ENCODE measurements around the gene MTX1.
"Not testable (repeated sequence)": the region's sequence is repeated elsewhere in the genome, so short reads cannot be mapped to it uniquely, and the experiment has no call there.

The MTX1 gene

DNA sequence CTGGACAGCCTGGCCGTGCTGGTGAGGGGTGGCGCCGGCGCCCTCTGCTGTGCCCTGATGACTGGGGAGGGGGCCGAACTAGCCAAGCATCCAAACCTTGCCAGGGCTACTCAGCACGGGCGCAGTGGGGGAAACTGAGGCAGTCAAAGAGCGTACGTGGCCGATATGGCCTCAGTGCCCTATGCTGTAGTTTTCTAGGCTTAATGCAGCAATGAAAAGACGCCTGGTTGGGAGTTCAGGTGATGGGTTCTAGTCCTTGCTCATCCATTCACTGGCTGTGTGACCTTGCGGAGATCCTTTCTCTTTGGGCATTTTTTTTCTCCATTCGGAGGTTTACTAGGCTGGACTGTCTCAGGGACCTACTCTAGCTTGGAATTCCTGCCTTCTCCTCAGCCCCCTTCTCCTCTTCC is 822 bp downstream of the MTX1 start:
- no peak for DNase-seq

GRCh38 chr1:155210314-155211104 is 2.0 kb downstream of the MTX1 start:
- peak in 1 of 2 donors; percentile 42 for DNase-seq

DNA sequence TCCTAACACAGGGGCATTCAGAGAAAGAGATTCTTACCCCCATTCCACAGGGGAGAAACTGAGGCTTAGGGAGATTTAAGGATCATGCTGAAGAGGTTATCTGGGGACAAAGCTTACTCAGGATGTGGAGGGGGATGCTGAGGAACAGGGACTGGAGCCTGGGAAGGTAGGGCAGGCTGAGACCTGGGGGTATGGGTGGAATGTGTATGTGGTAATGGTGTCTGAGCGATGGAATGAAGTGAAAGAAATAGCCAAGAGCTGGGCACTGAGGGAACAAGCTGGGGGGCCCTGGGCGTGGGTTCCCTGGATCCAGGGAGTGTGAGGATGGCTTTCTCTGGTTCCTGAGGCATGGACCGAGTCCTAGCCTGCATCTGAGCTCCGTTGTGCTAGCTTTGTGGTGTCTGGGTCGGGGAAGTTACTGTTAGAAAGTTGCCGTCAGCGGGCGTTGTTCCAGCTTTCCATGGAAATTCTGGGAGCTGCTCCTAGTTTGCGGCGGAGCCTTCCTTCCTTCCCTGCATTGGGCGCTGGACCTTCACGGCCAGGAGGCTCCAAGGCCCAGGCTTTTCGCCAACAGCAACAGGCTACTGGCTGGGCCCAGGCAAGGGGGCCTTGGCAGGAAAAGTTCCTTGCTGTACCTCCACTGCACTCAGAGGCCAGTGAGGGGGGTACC is 3.0 kb downstream of the MTX1 start:
- DNase-seq = not testable (repeated sequence)

- DNase-seq = not testable (repeated sequence)
These were observed 3.6 kb downstream of the MTX1 start for GRCh38 chr1:155212051-155212440.

DNA sequence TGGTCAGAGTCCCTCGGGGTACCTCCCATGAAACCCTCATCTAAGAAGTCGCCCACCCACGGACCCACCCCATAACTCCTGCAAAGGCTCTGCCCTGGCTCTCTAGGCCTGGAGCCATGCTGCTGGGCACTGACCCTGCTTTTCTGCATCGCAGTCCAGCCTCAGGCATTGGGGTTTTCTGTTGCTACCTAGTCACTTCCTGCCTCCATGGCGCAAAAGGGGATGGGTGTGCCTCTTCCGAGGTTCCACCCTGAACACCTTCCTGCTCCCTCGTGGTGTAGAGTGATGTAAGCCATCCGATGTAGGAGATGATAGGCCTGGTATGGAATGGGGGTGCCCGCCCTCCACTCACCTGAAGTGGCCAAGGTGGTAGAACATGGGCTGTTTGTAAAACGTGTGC is 6.2 kb downstream of the MTX1 start:
- DNase-seq = peak in 1 of 2 donors; percentile 49

DNA sequence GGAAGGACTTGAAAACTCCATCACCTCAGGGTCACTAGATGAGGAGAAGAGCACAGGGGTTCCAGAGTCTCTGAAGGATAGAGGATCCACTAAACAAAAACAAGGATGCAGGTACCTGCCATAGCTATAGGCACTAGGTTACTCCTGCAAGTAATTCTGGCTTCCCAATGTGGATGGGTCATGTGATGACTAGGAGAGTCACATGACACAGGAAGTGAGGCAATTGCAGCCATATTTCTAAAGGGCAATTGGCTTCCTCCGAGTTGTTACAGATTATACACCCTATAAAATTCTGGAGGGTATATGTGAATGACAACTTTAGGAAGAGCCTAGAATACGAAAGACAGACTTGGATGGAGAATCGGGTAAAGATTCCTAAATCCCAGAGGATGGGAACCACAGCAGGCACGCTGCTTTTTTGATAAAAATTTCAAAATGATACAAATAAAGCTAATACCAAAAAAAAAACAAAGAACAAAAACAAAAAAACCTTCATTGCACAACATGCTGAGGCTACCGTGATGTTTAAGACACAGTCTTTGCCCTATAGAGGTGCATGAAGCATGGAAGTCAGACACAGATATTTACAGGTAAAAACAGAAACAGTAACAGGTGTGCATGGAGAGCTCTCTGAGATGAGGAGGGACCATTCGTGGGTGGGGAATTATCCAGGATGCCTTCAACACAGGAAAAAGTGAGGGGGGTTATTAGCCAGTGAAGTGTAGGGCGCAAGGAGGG is 10.5 kb downstream of the MTX1 start:
- DNase-seq = peak; percentile 35 to 43

DNA sequence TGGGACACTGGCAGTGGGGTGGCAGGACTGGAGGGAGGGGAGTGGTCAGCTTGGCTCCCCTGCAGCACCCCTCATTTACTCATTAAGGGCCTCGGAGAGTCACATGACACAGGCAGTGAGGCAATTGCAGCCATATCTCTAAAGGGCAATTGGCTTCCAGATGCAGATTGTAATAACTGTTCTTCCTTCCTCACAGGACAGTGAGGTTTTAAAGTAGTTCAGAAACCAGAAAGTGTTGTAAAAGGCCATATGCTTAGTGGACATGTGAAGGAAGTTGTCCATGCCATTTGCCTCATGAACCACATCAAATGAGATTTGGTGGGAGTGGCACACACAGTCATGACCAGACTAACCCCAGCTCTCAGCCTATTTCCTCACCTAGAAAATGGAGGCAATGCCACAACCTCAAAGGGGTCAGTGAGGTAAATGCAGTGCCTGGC is 11.1 kb downstream of the MTX1 start:
- DNase-seq = peak; percentile 41 to 53

DNA sequence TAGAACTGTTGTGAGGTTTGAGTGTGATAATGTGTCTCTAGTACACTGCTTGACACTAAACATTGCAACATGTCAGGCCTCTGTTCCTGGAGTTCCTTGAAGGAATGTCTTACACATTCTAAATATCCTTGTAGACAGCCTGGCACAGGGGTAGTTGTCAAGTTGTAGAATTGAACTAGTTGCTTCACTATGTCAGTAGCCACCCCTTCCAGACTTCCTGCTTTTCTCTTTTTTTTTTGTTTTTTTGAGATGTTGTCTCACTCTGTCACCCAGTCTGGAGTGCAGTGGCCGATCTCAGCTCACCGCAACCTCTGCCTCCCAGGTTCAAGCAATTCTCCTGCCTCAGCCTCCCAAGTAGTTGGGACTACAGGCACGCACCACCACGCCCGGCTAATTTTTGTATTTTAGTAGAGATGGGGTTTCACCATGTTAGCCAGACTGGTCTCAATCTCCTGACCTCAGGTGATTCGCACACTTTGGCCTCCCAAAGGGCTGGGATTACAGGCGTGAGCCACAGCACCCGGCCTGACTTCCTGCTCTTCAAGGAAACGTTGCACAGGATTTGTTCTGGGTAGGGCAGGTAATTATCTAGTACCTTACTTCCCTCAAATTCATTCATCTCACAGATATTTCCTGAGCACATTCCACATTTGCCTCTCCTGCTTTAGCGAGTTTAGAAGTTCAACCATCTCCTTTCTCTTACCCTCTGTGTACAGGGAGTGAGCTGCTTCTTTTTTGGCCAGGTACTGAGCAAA is 11.9 kb downstream of the MTX1 start:
- DNase-seq = not testable (repeated sequence)

- DNase-seq = peak in 1 of 2 donors; percentile 19
These were observed 14.6 kb downstream of the MTX1 start for GRCh38 chr1:155223047-155223446.

DNA sequence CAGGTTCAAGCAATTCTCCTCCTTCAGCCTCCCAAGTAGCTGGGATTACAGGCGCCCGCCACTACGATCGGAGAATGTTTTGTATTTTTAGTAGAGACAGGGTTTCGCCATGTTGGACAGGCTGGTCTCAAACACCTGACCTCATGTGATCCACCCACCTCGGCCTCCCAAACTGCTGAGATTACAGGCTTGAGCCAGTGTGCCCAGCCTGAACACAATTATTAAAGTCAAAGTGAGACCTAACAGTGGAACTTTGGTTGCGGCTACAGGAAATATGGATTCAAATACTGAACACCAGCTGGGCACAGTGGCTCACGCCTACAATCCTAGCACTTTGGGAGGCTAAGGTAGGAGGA is 16.9 kb downstream of the MTX1 start:
- DNase-seq = not testable (repeated sequence)

- DNase-seq = peak; percentile 88 to 89
These were observed 17.9 kb downstream of the MTX1 start for GRCh38 chr1:155226188-155226909.

DNA sequence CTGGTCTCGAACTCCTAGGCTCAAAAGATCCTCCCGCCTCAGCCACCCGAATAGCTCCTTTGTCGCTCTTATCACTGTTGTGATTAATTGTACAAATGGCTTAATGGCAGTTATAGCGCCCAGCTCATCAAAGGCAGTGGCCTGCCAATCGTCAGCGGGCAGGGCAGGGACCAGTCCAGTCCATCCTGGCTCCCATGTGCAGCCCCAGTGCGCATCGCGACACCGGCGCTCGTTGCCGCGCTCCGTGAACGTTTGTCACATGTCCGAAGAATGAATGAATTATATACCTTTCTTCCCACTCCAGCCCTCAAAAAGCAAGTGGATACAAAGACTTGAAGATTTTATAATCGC is 18.4 kb downstream of the MTX1 start:
- no peak for DNase-seq

- DNase-seq = peak; percentile 99 to 100
These were observed 19.0 kb downstream of the MTX1 start for GRCh38 chr1:155227261-155228095.

- DNase-seq = no peak
These were observed 19.6 kb downstream of the MTX1 start for GRCh38 chr1:155228096-155228427.

DNA sequence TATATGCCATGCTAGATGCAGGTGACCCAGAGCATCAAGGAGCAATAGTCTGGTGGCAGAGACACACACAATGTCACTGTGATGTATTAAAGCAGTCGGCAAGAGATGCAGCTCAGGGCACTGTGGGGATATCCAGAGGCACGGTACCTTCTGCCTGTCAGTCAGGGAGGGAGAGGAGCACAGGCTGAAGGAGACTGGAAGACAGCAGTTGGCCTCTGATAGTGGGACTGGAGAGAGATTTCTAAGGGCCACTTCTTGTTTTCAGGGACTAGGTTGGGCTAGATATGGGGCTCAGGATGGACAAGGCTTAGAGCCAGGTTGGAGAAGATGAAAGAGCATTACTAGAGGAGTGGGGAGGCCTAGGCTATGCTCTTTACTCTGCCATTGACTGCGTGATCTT is 22.8 kb downstream of the MTX1 start:
- DNase-seq = not testable (repeated sequence)

DNA sequence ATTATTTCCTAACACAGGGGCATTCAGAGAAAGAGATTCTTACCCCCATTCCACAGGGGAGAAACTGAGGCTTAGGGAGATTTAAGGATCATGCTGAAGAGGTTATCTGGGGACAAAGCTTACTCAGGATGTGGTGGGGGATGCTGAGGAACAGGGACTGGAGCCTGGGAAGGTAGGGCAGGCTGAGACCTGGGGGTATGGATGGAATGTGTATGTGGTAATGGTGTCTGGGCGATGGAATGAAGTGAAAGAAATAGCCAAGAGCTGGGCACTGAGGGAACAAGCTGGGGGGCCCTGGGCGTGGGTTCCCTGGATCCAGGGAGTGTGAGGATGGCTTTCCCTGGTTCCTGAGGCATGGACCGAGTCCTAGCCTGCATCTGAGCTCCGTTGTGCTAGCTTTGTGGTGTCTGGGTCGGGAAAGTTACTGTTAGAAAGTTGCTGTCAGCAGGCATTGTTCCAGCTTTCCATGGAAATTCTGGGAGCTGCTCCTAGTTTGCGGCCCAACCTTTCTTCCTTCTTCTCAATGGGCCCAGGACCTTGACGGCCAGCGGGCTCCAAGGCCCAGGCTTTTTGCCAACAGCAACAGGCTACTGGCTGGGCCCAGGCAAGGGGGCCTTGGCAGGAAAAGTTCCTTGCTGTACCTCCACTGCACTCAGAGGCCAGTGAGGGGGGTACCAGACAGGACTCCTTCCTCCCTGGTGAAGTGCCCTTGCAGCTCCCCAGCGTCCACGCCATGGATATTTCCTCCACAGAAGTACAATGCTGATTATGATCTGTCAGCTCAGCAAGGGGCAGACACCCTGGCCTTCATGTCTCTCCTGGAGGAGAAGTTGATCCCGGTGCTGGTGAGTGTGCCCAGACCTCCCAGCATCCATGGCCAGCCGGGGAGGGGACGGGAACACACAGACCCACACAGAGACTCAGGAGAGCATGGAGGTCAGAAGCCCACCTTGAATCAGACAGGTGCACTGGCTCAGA is 23.8 kb downstream of the MTX1 start:
- DNase-seq = not testable (repeated sequence)

- not testable (repeated sequence) for DNase-seq
These were observed 25.0 kb downstream of the MTX1 start for GRCh38 chr1:155233502-155233901.

GRCh38 chr1:155235375-155235774 is 26.9 kb downstream of the MTX1 start:
- peak in 1 of 2 donors; percentile 40 for DNase-seq

DNA sequence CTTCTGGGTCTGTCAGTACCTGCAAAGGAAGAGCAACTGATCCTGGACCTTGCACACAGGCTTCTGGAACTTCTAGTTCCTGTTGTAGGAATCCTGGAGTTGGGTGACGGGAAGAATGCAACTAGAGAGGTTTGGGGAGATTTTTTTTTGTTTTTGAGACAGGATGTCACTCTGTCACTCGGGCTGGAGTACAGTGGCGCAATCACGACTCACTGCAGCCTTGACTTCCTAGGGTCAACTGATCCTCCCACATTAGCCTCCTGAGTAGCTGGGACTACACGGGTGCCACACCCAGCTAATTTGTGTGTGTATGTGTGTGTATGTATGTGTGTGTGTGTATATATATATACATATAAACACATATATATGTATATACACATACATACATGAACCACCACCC is 28.0 kb downstream of the MTX1 start:
- DNase-seq = no peak

DNA sequence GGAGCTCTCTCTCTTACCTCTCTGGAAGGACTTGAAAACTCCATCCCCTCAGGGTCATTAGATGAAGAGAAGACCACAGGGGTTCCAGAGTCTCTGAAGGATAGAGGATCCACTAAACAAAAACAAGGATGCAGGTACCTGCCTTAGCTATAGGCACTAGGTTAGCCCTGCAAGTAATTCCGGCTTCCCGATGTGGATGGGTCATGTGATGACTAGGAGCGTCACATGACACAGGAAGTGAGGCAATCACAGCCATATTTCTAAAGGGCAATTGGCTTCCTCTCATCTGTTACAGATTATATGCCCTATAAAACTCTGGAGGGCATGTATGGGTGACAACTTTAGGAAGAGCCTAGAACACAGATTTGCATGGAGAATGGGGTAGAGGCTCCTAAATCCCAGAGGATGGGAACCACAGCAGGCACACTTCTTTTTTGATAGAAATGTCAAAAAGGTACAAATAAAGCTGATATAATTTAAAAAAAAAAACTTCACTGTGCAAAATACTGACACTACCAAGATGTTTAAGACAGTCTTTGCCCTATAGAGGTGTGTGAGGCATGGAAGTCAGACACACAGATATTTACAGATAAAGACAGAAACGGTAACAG is 32.7 kb downstream of the MTX1 start:
- DNase-seq = peak; percentile 75 to 83
